Activated T-cell treated with anti-CD3 and anti-CD28 coated beads, Interleukin-2, amount 50 U/mL, for 24 hours (primary cell): ENCODE data around the gene MLANA.
A peak's percentile ranks its signal among the peaks of the same experiment; 100 is the strongest.

Source experiments
- DNase-seq: peaks from one replicate; pipeline ENCODE4 v3.0.0-alpha.2; 2020
- H3K27ac Mint-ChIP-seq: 2 replicates; pipeline ENCODE4 v1.8.0; 2020; ENCODE audit warnings: mild to moderate bottlenecking, mixed read lengths
- H3K27me3 Mint-ChIP-seq: 2 replicates; pipeline ENCODE4 v1.8.0; 2020; ENCODE audit warnings: mixed read lengths
- H3K36me3 Mint-ChIP-seq: 2 replicates; pipeline ENCODE4 v1.8.0; 2020; ENCODE audit warnings: low read depth, mixed read lengths
- H3K4me1 Mint-ChIP-seq: 2 replicates; pipeline ENCODE4 v1.8.0; 2020; ENCODE audit warnings: low read depth, mixed read lengths
- H3K4me3 Mint-ChIP-seq: 2 replicates; pipeline ENCODE4 v1.8.0; 2020; ENCODE audit warnings: mild to moderate bottlenecking, moderate library complexity, mixed read lengths
- H3K9me3 Mint-ChIP-seq: 2 replicates; pipeline ENCODE4 v1.8.0; 2020; ENCODE audit warnings: mixed read lengths

The MLANA gene

DNA sequence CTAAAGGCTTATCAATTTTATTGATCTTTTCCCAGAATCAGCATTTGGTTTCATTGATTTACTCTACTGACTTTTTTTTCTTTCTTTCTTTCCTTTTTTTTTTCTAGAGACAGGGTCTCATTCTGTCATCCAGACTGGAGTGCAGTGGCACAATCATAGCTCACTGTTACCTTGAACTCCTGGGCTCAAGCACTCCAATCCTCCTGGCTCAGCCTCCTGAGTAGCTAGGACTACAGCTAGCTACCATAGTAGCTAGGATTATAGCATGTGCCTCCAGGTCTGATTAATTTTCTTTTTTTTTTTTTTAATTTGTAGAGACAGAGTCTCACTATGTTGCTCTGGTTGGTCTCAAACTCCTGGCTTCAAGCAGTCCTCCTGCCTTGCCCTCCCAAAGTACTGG, 11.7 kb downstream of the MLANA start:
- H3K27ac Mint-ChIP-seq = no peak overlapping the region
- H3K27me3 Mint-ChIP-seq = no peaks in the 10 kb centered on the region
- H3K9me3 Mint-ChIP-seq = no peaks in the 10 kb centered on the region
- H3K36me3 Mint-ChIP-seq = peaks cover 30% of the 10 kb centered on the region
- H3K4me3 Mint-ChIP-seq = no peak overlapping the region
- no peak for DNase-seq
- peaks cover 5% of the 10 kb centered on the region for H3K4me1 Mint-ChIP-seq

DNA sequence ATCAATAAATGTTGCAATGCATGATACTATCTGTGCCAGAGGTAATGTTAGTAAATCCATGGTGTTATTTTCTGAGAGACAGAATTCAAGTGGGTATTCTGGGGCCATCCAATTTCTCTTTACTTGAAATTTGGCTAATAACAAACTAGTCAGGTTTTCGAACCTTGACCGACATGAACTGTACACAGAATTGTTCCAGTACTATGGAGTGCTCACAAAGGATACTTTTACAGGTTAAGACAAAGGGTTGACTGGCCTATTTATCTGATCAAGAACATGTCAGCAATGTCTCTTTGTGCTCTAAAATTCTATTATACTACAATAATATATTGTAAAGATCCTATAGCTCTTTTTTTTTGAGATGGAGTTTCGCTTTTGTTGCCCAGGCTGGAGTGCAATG, 18.2 kb downstream of the MLANA start:
- H3K4me3 Mint-ChIP-seq = no peak overlapping the region
- H3K27me3 Mint-ChIP-seq = no peaks in the 10 kb centered on the region
- no peak for DNase-seq
- H3K9me3 Mint-ChIP-seq = no peaks in the 10 kb centered on the region
- no peak overlapping the region for H3K27ac Mint-ChIP-seq
- H3K36me3 Mint-ChIP-seq = peaks cover 33% of the 10 kb centered on the region
- H3K4me1 Mint-ChIP-seq = peaks cover 21% of the 10 kb centered on the region

DNA sequence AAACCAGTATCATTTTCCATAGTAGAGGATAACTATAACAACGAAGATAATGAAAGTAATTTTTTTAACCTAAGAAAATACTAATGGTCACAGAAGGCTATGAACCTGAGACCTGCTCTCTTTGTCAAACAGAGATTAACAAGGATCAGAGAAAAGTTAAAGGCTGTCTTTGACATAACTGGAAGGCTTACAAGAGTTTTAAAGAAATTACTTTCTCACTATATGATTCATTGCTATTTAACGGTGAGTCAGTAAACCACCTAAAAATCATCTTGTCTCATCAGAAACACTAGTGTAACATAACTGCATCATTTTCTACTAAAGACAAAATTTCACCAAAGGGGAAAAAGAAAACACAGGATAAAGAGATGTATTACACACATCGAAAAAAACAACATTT, 19.3 kb downstream of the MLANA start:
- Mint-ChIP-seq H3K27me3 (no peaks in the 10 kb centered on the region), H3K27ac (peak overlapping the region; percentile 95), H3K4me1 (peaks cover 21% of the 10 kb centered on the region), H3K9me3 (no peaks in the 10 kb centered on the region), H3K36me3 (peaks cover 28% of the 10 kb centered on the region), H3K4me3 (peak overlapping the region; percentile 17)
- no peak for DNase-seq

DNA sequence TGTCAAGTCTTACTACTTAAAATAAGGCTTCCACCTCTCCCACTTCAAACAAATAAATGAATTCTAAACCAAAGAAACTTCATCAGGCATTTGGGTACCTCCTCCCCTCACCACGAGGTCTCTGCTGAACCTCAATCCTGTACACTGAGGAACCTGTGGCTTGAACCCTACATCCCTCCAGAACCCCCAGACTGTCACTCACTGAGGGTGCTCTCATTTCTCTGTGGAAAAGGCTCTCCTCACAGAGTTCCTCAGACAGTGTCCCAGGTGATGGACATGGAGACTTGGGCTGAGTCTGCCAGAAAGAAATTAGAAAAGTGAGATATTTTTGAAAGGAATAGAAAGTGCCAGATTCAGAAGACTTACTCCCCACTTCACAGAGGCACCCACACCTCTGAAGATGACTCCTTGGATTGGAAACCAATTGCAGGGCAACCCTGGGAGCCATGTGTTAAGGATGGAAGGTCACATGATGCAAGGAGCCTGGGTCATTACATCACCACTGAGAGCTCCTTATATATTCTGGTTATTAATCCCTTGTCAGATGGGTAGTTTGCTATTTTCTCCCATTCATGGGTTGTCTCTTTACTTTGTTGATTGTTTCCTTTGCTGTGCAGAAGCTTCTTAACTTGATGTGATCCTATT, 19.8 kb downstream of the MLANA start:
- Mint-ChIP-seq H3K27me3 (no peaks in the 10 kb centered on the region), H3K4me3 (peak overlapping the region; percentile 17), H3K9me3 (no peaks in the 10 kb centered on the region), H3K4me1 (peaks cover 24% of the 10 kb centered on the region), H3K27ac (peak overlapping the region; percentile 95), H3K36me3 (peaks cover 22% of the 10 kb centered on the region)
- DNase-seq = no peak

DNA sequence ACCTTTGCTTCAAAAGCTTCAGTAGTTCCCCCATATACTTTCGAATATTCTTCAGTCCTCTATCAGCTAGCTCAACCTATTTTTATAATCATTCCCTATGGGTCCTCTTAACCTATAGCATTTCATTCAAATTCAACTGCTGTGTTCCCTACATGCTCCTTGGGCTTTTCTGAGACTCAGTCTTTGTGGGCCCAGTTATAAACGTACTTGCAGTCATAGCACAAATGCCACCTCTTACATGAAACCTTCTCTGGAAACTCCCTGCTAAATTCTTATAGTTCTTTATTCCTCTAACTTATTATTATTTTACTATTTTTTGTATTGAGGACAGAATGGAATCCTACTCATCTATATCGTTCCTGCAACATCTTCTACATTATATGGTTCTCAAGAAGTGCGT, 24.7 kb downstream of the MLANA start:
- H3K4me3 Mint-ChIP-seq = no peak overlapping the region
- no peaks in the 10 kb centered on the region for H3K27me3 Mint-ChIP-seq
- H3K9me3 Mint-ChIP-seq = no peaks in the 10 kb centered on the region
- H3K27ac Mint-ChIP-seq = no peak overlapping the region
- H3K36me3 Mint-ChIP-seq = peaks cover 17% of the 10 kb centered on the region
- H3K4me1 Mint-ChIP-seq = peaks cover 22% of the 10 kb centered on the region
- no peak for DNase-seq

DNA sequence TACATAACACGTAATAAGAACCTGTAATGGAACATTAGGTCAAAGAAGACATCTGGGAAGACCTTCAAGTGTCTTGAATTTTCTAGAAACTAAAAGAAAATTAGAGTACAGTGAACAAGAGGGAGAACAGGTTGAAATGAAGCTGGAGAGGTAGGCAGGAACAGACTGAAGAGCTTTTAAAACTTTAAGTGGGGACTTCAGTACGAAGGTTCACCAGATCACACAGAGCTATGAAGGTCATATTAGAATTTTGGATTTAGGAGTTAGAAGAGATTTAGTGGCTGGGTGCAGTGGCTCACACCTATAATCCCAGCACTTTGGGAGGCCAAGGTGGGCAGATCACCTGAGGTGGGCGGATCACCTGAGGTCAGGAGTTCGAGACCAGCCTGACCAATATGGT, 26.6 kb downstream of the MLANA start:
- DNase-seq = no peak
- Mint-ChIP-seq H3K9me3 (no peaks in the 10 kb centered on the region), H3K27ac (no peak overlapping the region), H3K4me3 (no peak overlapping the region), H3K4me1 (peaks cover 29% of the 10 kb centered on the region), H3K27me3 (no peaks in the 10 kb centered on the region), H3K36me3 (peaks cover 28% of the 10 kb centered on the region)

DNA sequence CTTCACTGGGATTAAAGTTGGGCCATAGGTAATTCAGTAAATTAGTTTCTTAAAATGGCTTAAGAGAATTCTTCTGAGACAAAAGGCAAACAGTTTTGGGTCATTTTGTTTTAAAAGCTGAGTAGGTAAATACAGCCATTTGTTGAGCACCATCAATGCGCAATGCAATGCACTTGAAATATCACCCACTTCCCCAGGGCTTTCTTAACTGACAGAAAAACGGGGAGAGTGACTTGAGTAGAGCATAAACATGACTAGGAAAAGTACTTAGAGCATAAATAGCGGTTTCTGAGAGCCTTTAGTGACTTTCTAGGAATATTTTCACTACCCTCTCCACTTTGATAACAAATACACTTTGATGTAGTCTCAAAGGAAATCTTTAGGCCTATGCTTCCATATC, 27.2 kb downstream of the MLANA start:
- Mint-ChIP-seq H3K36me3 (peaks cover 34% of the 10 kb centered on the region), H3K4me1 (peaks cover 33% of the 10 kb centered on the region), H3K27me3 (no peaks in the 10 kb centered on the region), H3K4me3 (no peak overlapping the region), H3K9me3 (no peaks in the 10 kb centered on the region), H3K27ac (no peak overlapping the region)
- DNase-seq = no peak

DNA sequence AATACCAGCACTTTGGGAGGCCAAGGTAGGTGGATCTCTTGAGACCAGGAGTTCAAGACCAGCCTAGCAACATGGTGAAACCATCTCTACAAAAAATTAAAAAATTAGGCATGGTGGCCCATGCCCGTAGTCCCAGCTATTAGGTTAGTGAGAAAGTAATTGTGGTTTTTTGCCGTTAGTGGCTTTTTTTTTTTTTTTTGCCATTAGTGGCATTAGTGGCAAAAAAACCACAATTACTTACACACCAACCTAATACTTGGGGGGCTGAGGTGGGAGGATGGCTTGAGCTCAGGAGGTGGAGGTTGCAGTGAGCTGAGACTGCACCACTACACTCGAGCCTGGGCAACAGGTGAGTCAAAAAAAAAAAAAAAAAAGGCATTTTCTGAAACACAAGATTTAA, 27.8 kb downstream of the MLANA start:
- no peak overlapping the region for H3K4me3 Mint-ChIP-seq
- DNase-seq = no peak
- no peaks in the 10 kb centered on the region for H3K9me3 Mint-ChIP-seq
- H3K27me3 Mint-ChIP-seq = no peaks in the 10 kb centered on the region
- H3K4me1 Mint-ChIP-seq = peaks cover 33% of the 10 kb centered on the region
- no peak overlapping the region for H3K27ac Mint-ChIP-seq
- peaks cover 40% of the 10 kb centered on the region for H3K36me3 Mint-ChIP-seq

DNA sequence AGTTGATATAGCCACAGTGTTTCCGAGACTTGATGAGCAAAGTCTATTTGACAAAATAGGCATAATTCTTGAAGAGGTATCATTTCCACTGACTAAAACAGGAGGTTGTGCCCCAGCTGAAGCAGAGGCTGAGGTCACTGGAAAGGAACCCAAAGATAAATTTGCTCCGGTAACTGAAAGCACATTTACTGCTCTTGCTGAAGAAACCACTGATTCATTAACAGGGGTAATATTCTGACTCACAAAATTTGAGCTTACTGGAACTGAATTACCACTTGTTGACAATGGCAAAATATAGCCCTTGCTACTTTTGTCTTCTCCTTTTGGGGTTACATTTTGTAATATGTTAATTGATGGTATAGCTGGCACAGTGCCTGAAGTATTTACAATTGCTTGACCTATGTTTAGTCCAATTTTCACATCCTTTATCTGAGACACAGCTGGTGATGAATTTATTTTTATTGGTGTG, 30.2 kb downstream of the MLANA start:
- no peak overlapping the region for H3K4me3 Mint-ChIP-seq
- H3K27ac Mint-ChIP-seq = peak overlapping the region; percentile 72
- peaks cover 52% of the 10 kb centered on the region for H3K36me3 Mint-ChIP-seq
- H3K4me1 Mint-ChIP-seq = peaks cover 30% of the 10 kb centered on the region
- no peaks in the 10 kb centered on the region for H3K27me3 Mint-ChIP-seq
- DNase-seq = no peak
- no peaks in the 10 kb centered on the region for H3K9me3 Mint-ChIP-seq

DNA sequence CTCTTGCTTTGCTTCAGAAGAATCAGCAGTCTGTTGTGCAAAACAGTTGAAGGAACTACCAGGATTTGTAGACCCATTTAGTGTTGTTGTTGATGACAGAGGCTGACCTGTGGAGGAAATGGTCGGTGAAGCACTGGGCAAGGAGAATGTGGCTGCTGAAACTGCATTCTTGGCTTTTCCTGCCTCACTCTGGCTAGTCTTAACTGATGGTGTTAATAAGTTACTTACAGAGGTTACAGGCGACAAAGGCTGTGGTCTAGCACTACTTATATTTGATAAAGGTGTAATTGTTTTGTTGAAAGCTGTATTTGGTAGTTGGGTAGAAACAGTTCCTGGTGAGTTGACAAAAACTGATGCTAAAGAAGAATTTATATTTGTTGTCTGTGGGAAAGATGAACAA, 31.5 kb downstream of the MLANA start:
- Mint-ChIP-seq H3K36me3 (peaks cover 52% of the 10 kb centered on the region), H3K4me1 (peaks cover 30% of the 10 kb centered on the region), H3K9me3 (no peaks in the 10 kb centered on the region), H3K27me3 (no peaks in the 10 kb centered on the region), H3K4me3 (no peak overlapping the region), H3K27ac (peak overlapping the region; percentile 44)
- no peak for DNase-seq

DNA sequence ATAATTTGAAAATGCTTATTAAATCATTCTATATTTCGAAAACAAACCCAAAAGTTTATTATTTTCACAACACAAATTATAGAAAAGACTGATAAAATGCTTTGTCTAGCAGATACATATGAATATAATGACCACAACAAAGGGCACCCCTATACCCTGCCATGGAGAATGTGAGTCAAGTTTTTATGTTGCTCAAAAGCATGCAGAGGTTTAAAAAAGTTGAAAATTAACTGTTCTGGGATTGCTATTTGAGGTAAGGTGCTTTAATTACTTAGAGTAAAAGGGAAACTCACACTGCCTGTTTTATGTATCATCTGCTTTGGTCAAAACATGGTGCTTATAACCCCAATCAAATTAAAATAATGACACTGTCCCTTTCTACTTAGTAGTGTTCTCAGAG, 41.0 kb downstream of the MLANA start:
- Mint-ChIP-seq H3K27me3 (no peaks in the 10 kb centered on the region), H3K4me1 (no peaks in the 10 kb centered on the region), H3K9me3 (no peaks in the 10 kb centered on the region), H3K4me3 (no peak overlapping the region), H3K27ac (no peak overlapping the region), H3K36me3 (peaks cover 10% of the 10 kb centered on the region)
- DNase-seq = no peak

DNA sequence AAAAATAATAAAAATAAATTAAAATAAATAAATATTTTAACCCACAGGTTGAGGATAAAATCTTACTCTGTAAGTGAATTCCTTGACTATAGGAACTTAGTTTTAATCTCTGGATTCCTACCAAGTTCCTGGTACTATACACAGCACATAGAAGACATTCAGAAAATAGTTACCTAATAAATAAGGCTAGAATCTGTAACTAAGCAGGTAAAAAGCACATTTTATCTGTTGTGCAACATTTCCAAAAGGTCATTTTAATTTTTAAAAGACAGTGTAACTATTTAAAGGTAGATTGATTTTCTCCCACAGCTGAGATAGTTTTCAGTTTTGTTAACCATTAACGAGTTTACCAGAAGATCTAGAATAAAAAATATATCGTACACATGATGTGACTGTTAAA, 47.8 kb downstream of the MLANA start:
- DNase-seq = no peak
- H3K27me3 Mint-ChIP-seq = no peaks in the 10 kb centered on the region
- H3K4me1 Mint-ChIP-seq = no peaks in the 10 kb centered on the region
- H3K4me3 Mint-ChIP-seq = no peak overlapping the region
- H3K36me3 Mint-ChIP-seq = peaks cover 2% of the 10 kb centered on the region
- no peak overlapping the region for H3K27ac Mint-ChIP-seq
- H3K9me3 Mint-ChIP-seq = no peaks in the 10 kb centered on the region

DNA sequence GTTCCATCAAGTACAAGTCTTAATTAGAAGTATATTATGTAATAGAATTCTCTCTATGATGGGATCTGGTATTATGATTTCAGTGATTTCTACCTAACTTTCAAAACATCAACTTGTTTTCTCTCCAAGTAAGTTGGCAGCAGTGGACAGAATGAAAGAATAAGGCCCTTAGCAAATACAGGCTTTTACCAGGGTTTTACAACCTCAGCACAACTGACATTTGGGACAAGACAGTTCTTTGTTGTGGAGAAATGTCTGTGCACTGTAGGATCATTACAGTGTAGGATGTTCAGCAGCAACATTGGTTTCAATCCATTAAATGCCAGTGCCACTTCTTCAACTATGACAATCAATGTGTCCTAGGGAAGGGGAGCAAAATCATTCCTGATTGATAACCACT, 48.8 kb downstream of the MLANA start:
- DNase-seq = no peak
- Mint-ChIP-seq H3K4me1 (no peaks in the 10 kb centered on the region), H3K36me3 (no peaks in the 10 kb centered on the region), H3K4me3 (no peak overlapping the region), H3K27ac (no peak overlapping the region), H3K9me3 (no peaks in the 10 kb centered on the region), H3K27me3 (no peaks in the 10 kb centered on the region)

DNA sequence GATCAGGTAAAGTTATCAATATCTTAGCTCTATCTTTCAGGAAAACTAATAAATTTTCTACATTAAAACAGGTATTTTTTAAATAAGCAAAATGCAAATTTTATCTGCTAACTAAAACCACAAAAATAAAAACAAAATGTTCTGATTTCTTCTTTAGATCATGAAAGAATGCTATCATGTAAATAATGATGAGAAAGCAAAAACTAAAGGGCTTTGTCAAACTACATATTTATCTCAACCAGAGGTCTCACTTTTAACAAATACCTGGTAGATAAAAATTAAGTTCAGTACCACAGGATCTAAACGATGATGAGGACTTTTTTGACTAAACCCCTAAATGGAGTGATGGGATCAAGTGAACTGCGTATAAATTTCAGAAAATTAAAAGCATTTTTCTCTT, 50.5 kb downstream of the MLANA start:
- Mint-ChIP-seq H3K36me3 (no peaks in the 10 kb centered on the region), H3K4me3 (no peak overlapping the region), H3K27me3 (no peaks in the 10 kb centered on the region), H3K27ac (no peak overlapping the region), H3K4me1 (peaks cover 7% of the 10 kb centered on the region), H3K9me3 (no peaks in the 10 kb centered on the region)
- no peak for DNase-seq

DNA sequence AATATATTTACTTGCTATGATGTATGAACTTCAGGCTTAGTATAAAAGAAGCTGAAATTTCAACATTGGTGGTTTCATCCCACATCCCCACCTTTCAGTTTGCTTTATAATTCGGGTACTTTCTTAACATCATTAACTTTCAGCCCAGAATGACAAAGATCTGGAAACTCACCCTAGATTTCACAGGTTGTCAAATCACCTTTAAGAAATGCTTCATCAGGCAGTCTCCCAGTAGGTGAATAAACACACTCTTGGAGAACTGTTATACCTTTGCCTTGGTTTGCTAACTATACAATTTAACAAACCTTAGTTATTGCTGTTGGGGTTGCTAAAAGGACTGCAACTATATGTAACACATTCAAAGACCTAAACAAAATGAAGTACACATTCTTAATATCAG, 54.4 kb downstream of the MLANA start:
- no peaks in the 10 kb centered on the region for H3K36me3 Mint-ChIP-seq
- H3K4me1 Mint-ChIP-seq = peaks cover 27% of the 10 kb centered on the region
- H3K27me3 Mint-ChIP-seq = no peaks in the 10 kb centered on the region
- H3K9me3 Mint-ChIP-seq = no peaks in the 10 kb centered on the region
- no peak overlapping the region for H3K4me3 Mint-ChIP-seq
- DNase-seq = no peak
- H3K27ac Mint-ChIP-seq = no peak overlapping the region

DNA sequence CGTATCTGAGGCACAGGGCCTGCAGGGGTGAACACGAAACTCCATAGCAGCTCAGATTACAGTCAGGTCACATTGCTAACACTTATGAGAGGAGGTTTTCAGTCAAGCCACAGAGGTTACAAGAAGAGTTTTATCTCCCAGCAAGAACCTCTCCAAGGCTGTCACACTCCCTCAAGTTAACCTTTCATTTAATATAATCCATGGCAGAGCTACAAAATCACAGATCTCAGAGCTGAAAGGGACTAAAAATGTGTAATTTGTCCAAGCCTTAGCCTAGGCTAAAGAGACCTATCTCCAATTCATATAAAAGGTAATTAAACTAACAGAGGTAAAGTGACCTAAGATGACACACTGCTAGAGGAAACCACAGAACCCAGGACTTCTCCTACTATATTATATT, 57.2 kb downstream of the MLANA start:
- no peaks in the 10 kb centered on the region for H3K27me3 Mint-ChIP-seq
- H3K27ac Mint-ChIP-seq = peak overlapping the region; percentile 44
- H3K36me3 Mint-ChIP-seq = no peaks in the 10 kb centered on the region
- no peak overlapping the region for H3K4me3 Mint-ChIP-seq
- peaks cover 32% of the 10 kb centered on the region for H3K4me1 Mint-ChIP-seq
- no peaks in the 10 kb centered on the region for H3K9me3 Mint-ChIP-seq
- no peak for DNase-seq
